Measurements from ENCODE around the gene CFAP61.

GRCh38 chr20:20024942-20025341 lies 27.4 kb upstream of the CFAP61 start:
- TF ChIP-seq CTCF (IDR thresholded peaks at IDR 0.05) (no peak), TEAD4 (IDR thresholded peaks at IDR 0.05; ENCODE audit: borderline replicate concordance, insufficient read depth) (no peak), NFIC (IDR thresholded peaks at IDR 0.05; ENCODE audit: borderline replicate concordance) (no peak), GABPA (IDR thresholded peaks at IDR 0.05; ENCODE audit: low read depth) (no peak), POLR2AphosphoS5 (IDR thresholded peaks at IDR 0.05; ENCODE audit: low read depth, low read length) (no peak), ELF1 (IDR thresholded peaks at IDR 0.05) (no peak), REST (IDR thresholded peaks at IDR 0.05; ENCODE audit: low read depth, low read length) (no peak), SMC3 (IDR thresholded peaks at IDR 0.05; ENCODE audit: low read depth, low read length) (no peak), USF2 (IDR thresholded peaks at IDR 0.05; ENCODE audit: borderline replicate concordance, low read depth, low read length) (no peak), RXRA (IDR thresholded peaks at IDR 0.05; ENCODE audit: borderline replicate concordance, low read depth) (no peak), EP300 (IDR thresholded peaks at IDR 0.05; ENCODE audit: borderline replicate concordance in 1 of 2, low read depth in 1 of 2, low read length in 1 of 2) (no peak), TAF1 (IDR thresholded peaks at IDR 0.05; ENCODE audit: borderline replicate concordance, low read depth, low read length) (no peak), FOXM1 (IDR thresholded peaks at IDR 0.05; ENCODE audit: low read depth) (no peak), USF1 (IDR thresholded peaks at IDR 0.05; ENCODE audit: borderline replicate concordance, low read depth) (no peak)
